A549 (cell line): Measurements from ENCODE around the gene MTIF3. TPM values are rescaled to one million over a fixed set of nuclear protein-coding genes. Genes with fewer than 3 reads are reported as not detected.

Experiments
- ATAC-seq, 2 experiments: fragments of 200-7000 bp in 1 of 2; fragments of >200 bp in 1 of 2; cut with Nextera tagmentation in 1 of 2; cut with Tn5 transposase in 1 of 2; 3 replicates each; pipeline versions ENCODE4 v1.8.0 to v1.9.1; 2018 to 2020; ENCODE audit warnings: mild to moderate bottlenecking in 1 of 2, moderate library complexity in 1 of 2
- CTCF ChIA-PET: fragments of 300-600 bp; sonication (Branson Sonifier 250); formaldehyde crosslinking; extraction: SDS; loops from one replicate; lab custom pipeline; 2021; ENCODE audit warnings: antibody characterized with exemption, inconsistent platforms; lab: Yijun Ruan, JAX
- POLR2A ChIA-PET: fragments of 350-600 bp; formaldehyde crosslinking; extraction: SDS; loops from one replicate; lab custom pipeline; 2021; ENCODE audit warnings: antibody characterized with exemption, inconsistent platforms; lab: Yijun Ruan, JAX
- DNase-seq, 2 experiments: peaks; one replicate each; pipeline versions ENCODE4 v3.0.0 to v3.0.0-alpha.2; 2011 to 2016; ENCODE audit warnings: low read depth in 1 of 2, low spot score in 1 of 2
- FAIRE-seq: peaks from 2 replicates; lab custom pipeline; 2011; peaks lifted over from hg19 to GRCh38; lab: Jason Lieb, UNC
- H3K27ac ChIP-seq, 2 experiments: fragments of >200 bp; sonication (Bioruptor Twin); formaldehyde crosslinking; 3 replicates each; pipeline ENCODE4 v1.5.1; 2016 to 2017
- H3K4me1 ChIP-seq: fragments of >200 bp; sonication (Bioruptor Twin); formaldehyde crosslinking; 3 replicates; pipeline ENCODE4 v1.6.1; 2016
- H3K4me2 ChIP-seq: fragments of >200 bp; sonication (Bioruptor Twin); formaldehyde crosslinking; 3 replicates; pipeline ENCODE4 v1.6.1; 2016
- H3K4me3 ChIP-seq: fragments of >200 bp; sonication (Bioruptor Twin); formaldehyde crosslinking; 3 replicates; pipeline ENCODE4 v1.5.1; 2016
- H3K9me3 ChIP-seq: fragments of >200 bp; sonication (Bioruptor Twin); formaldehyde crosslinking; 3 replicates; pipeline ENCODE4 v1.6.1; 2016
- BCL3 ChIP-seq: fragments of >200 bp; sonication (Bioruptor Twin); formaldehyde crosslinking; IDR thresholded peaks from 3 replicates; pipeline ENCODE4 v1.6.1; 2016
- BHLHE40 ChIP-seq: IDR thresholded peaks from 2 replicates; pipeline ENCODE4 v1.6.1; 2012; ENCODE audit warnings: low read depth, low read length, inconsistent platforms
- CBX2 ChIP-seq: fragments of 200-600 bp; sonication (generic); IDR thresholded peaks from 2 replicates; pipeline ENCODE4 v1.6.1; 2016; ENCODE audit warnings: low read depth, mild to moderate bottlenecking, borderline replicate concordance
- CBX8 ChIP-seq: fragments of 200-600 bp; sonication (generic); IDR thresholded peaks from 2 replicates; pipeline ENCODE4 v1.6.1; 2016
- CTCF ChIP-seq: fragments of >200 bp; sonication (Bioruptor Twin); formaldehyde crosslinking; IDR thresholded peaks from 3 replicates; pipeline ENCODE4 v1.5.1; 2016
- ELK1 ChIP-seq: fragments of 150-350 bp; IDR thresholded peaks from 2 replicates; pipeline ENCODE4 v1.6.1; 2014; ENCODE audit warnings: low read depth, mild to moderate bottlenecking, low read length
- FOSL2 ChIP-seq, 2 experiments: fragments of 450-650 bp in 1 of 2; fragments of >200 bp in 1 of 2; sonication (Bioruptor Twin) in 1 of 2; formaldehyde crosslinking; IDR thresholded peaks; 2 replicates each; pipeline versions ENCODE4 v1.5.0 to v1.6.1; 2016 to 2020; ENCODE audit warnings: mild to moderate bottlenecking in 1 of 2, moderate library complexity in 1 of 2
- FOXS1 ChIP-seq: fragments of 250-450 bp; sonication (Bioruptor Pico); IDR thresholded peaks from 2 replicates; pipeline ENCODE4 v1.5.0; 2020; ENCODE audit warnings: mild to moderate bottlenecking, moderate library complexity
- HMGXB4 ChIP-seq: fragments of 250-450 bp; sonication (Bioruptor Pico); IDR thresholded peaks from 2 replicates; pipeline ENCODE4 v1.5.0; 2021; ENCODE audit warnings: mild to moderate bottlenecking, moderate library complexity, borderline replicate concordance
- JUN ChIP-seq, 2 experiments: fragments of >200 bp; sonication (Bioruptor Twin); formaldehyde crosslinking; IDR thresholded peaks; 2 replicates in 1 of 2; 3 replicates in 1 of 2; pipeline ENCODE4 v1.6.1; 2016 to 2017
- JUNB ChIP-seq: fragments of >200 bp; sonication (Bioruptor Twin); formaldehyde crosslinking; IDR thresholded peaks from 2 replicates; pipeline ENCODE4 v1.6.1; 2016
- KDM5A ChIP-seq: fragments of 200-600 bp; sonication (generic); IDR thresholded peaks from 2 replicates; pipeline ENCODE4 v1.6.1; 2016; ENCODE audit warnings: antibody characterized with exemption, mild to moderate bottlenecking
- MAFK ChIP-seq: fragments of 450-650 bp; IDR thresholded peaks from 2 replicates; pipeline ENCODE4 v1.6.1; 2014; ENCODE audit not compliant: partially characterized antibody
- MYC ChIP-seq: IDR thresholded peaks from 2 replicates; pipeline ENCODE4 v1.6.1; 2012; ENCODE audit warnings: mild to moderate bottlenecking, inconsistent platforms, low read length, improper control_type of control experiment, borderline replicate concordance
- RCOR1 ChIP-seq: fragments of 150-350 bp; IDR thresholded peaks from 2 replicates; pipeline ENCODE4 v1.6.1; 2014; ENCODE audit warnings: antibody characterized with exemption, low read length, low read depth
- REST ChIP-seq: fragments of 200-600 bp; sonication (generic); IDR thresholded peaks from 2 replicates; pipeline ENCODE4 v1.6.1; 2016; ENCODE audit warnings: antibody characterized with exemption, mild to moderate bottlenecking, moderate library complexity
- USF2 ChIP-seq: fragments of 450-650 bp; IDR thresholded peaks from 2 replicates; pipeline ENCODE4 v1.6.1; 2014; ENCODE audit warnings: antibody characterized with exemption
- ZC3H11A ChIP-seq: fragments of 450-650 bp; IDR thresholded peaks from 2 replicates; pipeline ENCODE4 v1.6.1; 2014; ENCODE audit warnings: antibody characterized with exemption, mild to moderate bottlenecking
- ZSCAN20 ChIP-seq: fragments of 250-450 bp; sonication (Bioruptor Pico); IDR thresholded peaks from 2 replicates; pipeline ENCODE4 v1.8.0; 2022; ENCODE audit warnings: mild to moderate bottlenecking, moderate library complexity
- WGBS: methylation state at CpG from one replicate; pipeline ENCODE4 v1.1.6; 2017; ENCODE audit errors: missing lambda C conversion rate; 5-methylcytosine and 5-hydroxymethylcytosine counted together
- polyA plus RNA-seq, 4 experiments: library from polyadenylated mRNA; depleted of rRNA in 3 of 4; stranded (reverse); fragments of >200 nt; fragmentation: RNase III in 1 of 4; extraction: RNeasy Plus Mini Kit Qiagen cat#74134 plus additional on column Dnase treatment in 1 of 4; gene quantifications; 2 replicates in 3 of 4; 3 replicates in 1 of 4; pipeline ENCODE4 v1.2.3, GENCODE V29; 2011 to 2017

The MTIF3 gene
- polyA plus RNA-seq, 2 of the 4 experiments (the other 2 are of a cell fraction), result 31.7 to 61.8 TPM

GRCh38 chr13:27450921-27451471 is 632 bp upstream of the MTIF3 start:
- 2% methylated on average over 24 of the region's 34 CpGs for WGBS
- no peak for TF ChIP-seq FOXS1
- TF ChIP-seq CBX2, result no peak
- TF ChIP-seq MAFK, result peak; percentile 54
- TF ChIP-seq ELK1, result no peak
- ChIA-PET POLR2A (interaction anchor here (0.7 to 1.8 kb wide), 4 partner anchors 9 to 170 kb away, joined by 3 to 6 read pairs (median 4); partner anchors contain the start of gene LNX2), CTCF (interaction anchor here (0.6 to 3.5 kb wide), 5 partner anchors 25 to 521 kb away, joined by 3 to 14 read pairs (median 4); no protein-coding TSS in a partner anchor)
- DNase-seq (peak in 1 of 2 experiments; percentile 25), FAIRE-seq (no peak), ATAC-seq (peak in 1 of 2 experiments; percentile 46; a peak in 4 of 6 replicates)
- Histone ChIP-seq H3K9me3 (no peaks in the 10 kb centered on the region), H3K27ac (peak overlapping the region; percentile 94 to 97), H3K4me2 (peak overlapping the region; percentile 69), H3K4me1 (peaks cover 11% of the 10 kb centered on the region; the same call in 2 of the 3 replicates), H3K4me3 (peak overlapping the region; percentile 68)

- no peak for TF ChIP-seq ZC3H11A
- Histone ChIP-seq H3K4me2 (peak overlapping the region; percentile 94), H3K4me1 (peaks cover 11% of the 10 kb centered on the region; the same call in 2 of the 3 replicates), H3K27ac (peak overlapping the region; percentile 94 to 97), H3K9me3 (no peaks in the 10 kb centered on the region), H3K4me3 (peak overlapping the region; percentile 68)
- DNase-seq (no peak), ATAC-seq (no peak), FAIRE-seq (no peak)
- CTCF ChIA-PET, result interaction anchor here (1.0 to 3.5 kb wide), 4 partner anchors 23 to 505 kb away, joined by 3 to 14 read pairs (median 6); no protein-coding TSS in a partner anchor
- 71% methylated on average over 15 of the region's 15 CpGs for WGBS
- POLR2A ChIA-PET, result interaction anchor here (1.2 kb wide), 1 partner anchor 28 kb away, joined by 6 read pairs; no protein-coding TSS in a partner anchor
Observed at GRCh38 chr13:27449081-27449603, 1.2 kb downstream of the MTIF3 start.

- POLR2A ChIA-PET, result no interaction called here
- no peak overlapping the region for H3K4me3 ChIP-seq
Observed at GRCh38 chr13:27448308-27448707, 2.1 kb downstream of the MTIF3 start.

More at GRCh38 chr13:27448308-27448707, 2.1 kb downstream of the MTIF3 start:
- WGBS, result 94% methylated on average over 4 of the region's 4 CpGs
- TF ChIP-seq BCL3 (no peak), CTCF (no peak), ZSCAN20 (CRISPR knock-in tag) (no peak), CBX8 (no peak), JUN (IDR thresholded peaks at IDR 0.05) (no peak), RCOR1 (no peak), KDM5A (no peak), FOSL2 (IDR thresholded peaks at IDR 0.05) (no peak), FOSL2 (CRISPR knock-in tag; IDR thresholded peaks at IDR 0.05) (no peak), USF2 (no peak), REST (no peak), JUNB (no peak), BHLHE40 (no peak), HMGXB4 (no peak), MYC (no peak)
- CTCF ChIA-PET, result interaction anchor here (1.0 to 1.4 kb wide), 2 partner anchors 22 to 506 kb away, joined by 3 to 4 read pairs; no protein-coding TSS in a partner anchor
- peaks cover 11% of the 10 kb centered on the region; the same call in 2 of the 3 replicates for H3K4me1 ChIP-seq
- no peak for FAIRE-seq
- no peak overlapping the region for H3K27ac ChIP-seq
- no peaks in the 10 kb centered on the region for H3K9me3 ChIP-seq
- no peak for ATAC-seq
- no peak overlapping the region for H3K4me2 ChIP-seq
- DNase-seq, result no peak
